CD4-positive, alpha-beta T cell treated with Interleukin-12 subunit alpha and Interleukin-12 subunit beta, for 1 hour (primary cell): ENCODE measurements around the gene FAM72C.
"Not testable (repeated sequence)": the region's sequence is repeated elsewhere in the genome, so short reads cannot be mapped to it uniquely, and the experiment has no call there.

Experiments
- DNase-seq: peaks from one replicate; pipeline ENCODE4 v3.0.0-alpha.2; 2020

The FAM72C gene

GRCh38 chr1:143984721-143985473, 13.1 kb upstream of the FAM72C start:
- DNase-seq = not testable (repeated sequence)

- not testable (repeated sequence) for DNase-seq
Measured at GRCh38 chr1:143974416-143974815, 2.6 kb upstream of the FAM72C start.

GRCh38 chr1:143973876-143974414, 2.2 kb upstream of the FAM72C start:
- DNase-seq = not testable (repeated sequence)

DNA sequence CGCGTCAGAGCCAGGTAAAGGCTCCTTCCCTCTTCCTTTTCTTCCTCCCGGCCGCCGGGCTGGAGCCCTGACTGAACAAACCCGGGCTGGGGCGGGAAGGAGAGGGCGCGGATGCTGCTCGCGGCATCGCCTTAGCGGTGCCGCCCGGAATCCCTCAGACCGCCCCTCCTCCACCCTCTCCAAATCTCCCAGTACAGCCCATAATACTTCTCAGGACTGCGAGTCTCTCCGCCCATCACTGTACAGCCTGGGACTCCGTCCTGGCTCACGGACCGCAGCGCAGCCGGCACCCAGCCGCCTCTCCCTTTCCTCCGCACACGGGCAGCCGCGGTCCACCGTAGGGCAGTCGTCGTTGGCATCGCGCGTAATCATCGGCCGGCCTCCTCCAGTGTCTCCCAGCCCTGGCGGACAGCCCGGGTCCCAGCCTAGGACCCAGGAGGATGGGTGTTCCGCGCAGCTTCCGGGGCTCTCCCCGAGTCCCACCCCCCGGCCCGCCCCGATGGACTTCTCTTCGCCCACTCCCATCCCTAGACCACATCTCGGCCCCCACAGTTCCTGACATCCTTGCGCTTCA, 1.1 kb upstream of the FAM72C start:
- DNase-seq = not testable (repeated sequence)

GRCh38 chr1:143965860-143966259, 5.9 kb downstream of the FAM72C start:
- not testable (repeated sequence) for DNase-seq

DNA sequence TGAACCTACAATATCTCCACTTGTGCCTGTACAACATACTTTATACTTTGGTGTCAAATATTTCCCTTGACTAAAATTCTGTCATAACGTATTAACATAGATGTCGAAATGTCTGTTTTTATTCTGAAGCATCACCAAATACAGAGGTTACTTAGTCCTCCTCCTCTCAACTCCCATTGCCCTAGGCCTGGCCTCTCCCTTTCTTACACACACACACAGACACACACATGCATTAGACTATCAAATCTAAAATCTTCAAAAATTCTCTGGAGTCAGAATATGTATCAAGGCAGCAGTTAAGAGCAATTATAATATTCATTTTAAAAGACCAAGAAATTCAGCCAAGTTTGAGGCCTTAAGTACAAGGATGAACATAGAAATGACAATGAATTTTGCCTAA, 7.5 kb downstream of the FAM72C start:
- DNase-seq = not testable (repeated sequence)

DNA sequence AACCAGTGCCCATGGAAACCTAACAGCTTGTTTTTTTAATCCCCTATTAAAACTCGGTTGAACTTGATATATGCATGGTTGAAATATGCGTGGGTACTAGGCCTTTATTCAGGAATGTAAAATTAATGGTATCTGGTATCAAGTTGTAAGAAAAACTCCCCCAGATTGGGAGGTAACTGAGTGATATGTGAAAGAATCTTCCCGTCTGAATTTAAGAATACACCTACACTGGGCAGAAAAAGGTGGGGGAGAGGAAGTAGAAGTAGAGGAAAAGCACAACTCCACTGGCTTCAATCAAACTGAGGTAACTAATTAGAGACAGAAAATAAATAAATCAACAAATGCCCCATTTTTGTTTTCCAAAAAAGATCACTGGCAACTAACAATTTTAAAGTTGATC, 15.9 kb downstream of the FAM72C start:
- DNase-seq = not testable (repeated sequence)

GRCh38 chr1:143952913-143953312, 18.9 kb downstream of the FAM72C start:
- DNase-seq = not testable (repeated sequence)

GRCh38 chr1:143951485-143952391, 20.0 kb downstream of the FAM72C start:
- not testable (repeated sequence) for DNase-seq

DNA sequence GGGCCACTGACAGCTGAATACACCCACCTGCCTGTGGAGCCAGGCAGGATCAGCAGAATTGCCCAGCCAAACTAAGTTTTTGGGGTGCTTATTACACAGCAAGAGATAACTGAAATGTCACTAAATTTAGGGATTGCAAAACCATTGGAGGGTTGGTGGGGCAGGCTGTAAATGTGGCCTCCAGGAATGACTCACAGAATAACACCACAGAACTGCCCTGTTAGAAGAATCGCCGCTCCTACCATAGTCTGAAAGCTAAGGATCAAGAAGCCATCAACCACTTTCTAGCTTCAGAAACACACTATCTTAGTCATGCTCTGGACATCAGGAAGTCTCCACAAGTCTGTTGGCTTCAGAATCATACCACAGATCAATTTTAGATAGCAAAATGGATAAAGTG, 24.0 kb downstream of the FAM72C start:
- DNase-seq = not testable (repeated sequence)

DNA sequence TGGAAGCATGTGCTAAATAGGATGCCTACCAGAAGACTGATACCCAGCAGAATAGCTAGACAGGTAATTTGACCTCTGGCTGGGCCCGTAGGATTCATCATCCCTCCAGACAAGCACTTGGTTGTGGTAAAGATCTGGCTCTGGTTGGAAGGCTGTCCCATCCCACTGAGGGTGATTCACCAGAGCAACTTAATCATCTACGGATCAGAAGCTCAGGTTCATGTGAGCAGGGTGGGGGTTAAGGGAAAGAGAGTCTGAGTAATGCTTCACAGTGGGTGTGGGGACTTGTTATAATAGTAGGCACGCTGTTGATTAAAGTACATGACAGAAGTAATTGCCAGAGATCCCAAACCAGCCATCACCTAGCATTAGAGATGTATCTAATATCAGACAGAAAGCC, 26.5 kb downstream of the FAM72C start:
- DNase-seq = not testable (repeated sequence)

GRCh38 chr1:143944576-143945240, 27.1 kb downstream of the FAM72C start:
- DNase-seq = not testable (repeated sequence)

DNA sequence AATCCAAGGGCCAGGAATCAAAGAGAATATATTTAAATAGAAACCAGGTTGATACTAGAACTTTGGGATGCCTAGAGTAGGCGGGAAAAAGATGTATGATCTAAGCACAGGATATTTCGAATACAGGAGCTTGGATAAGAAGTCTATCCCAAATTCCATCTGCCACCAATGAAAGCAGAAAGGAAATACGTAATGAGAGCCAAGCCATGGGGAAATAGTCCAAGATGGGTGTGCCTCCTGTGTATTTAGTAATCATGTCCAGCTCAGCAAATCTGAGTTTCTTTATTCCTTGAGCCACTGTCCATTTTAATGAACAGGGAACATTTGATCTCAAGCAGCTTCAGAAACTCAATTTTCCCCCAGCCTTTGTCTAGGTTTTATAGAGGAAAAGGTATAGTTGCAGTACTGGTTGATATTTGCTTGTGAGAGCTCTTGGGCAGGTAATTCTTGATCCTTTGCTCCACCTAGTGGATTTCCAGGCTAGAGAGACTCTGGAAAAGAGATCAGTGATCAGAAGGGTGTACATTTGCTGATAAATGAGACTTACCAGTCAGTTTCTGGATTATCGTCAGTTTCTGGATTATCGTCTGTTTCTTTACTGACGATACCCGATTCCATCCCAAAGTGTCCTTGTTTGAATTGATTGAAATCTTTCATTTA, 28.3 kb downstream of the FAM72C start:
- DNase-seq = not testable (repeated sequence)

GRCh38 chr1:143942238-143942860, 29.4 kb downstream of the FAM72C start:
- not testable (repeated sequence) for DNase-seq

DNA sequence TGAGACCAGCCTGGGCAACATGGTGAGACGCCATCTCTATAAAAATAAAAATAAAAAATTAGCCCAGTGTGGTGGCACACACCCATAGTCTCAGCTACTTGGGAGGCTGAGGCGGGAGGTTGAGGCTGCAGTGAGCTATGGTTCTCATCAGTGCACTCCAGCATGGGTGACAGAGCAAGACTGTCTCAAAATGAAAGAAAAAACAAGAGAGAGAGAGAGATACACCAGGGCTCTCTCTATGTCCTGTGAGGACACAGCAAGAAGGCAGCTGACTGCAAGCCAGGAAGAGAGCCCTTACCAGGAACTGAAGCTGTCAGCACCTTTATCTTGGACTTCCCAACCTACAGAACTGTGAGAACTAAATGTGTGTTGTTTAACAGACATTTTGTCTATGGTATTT, 32.1 kb downstream of the FAM72C start:
- DNase-seq = not testable (repeated sequence)

GRCh38 chr1:143938922-143939321, 32.9 kb downstream of the FAM72C start:
- DNase-seq = not testable (repeated sequence)

GRCh38 chr1:143936457-143937115, 35.2 kb downstream of the FAM72C start:
- peak; percentile 49 for DNase-seq

DNA sequence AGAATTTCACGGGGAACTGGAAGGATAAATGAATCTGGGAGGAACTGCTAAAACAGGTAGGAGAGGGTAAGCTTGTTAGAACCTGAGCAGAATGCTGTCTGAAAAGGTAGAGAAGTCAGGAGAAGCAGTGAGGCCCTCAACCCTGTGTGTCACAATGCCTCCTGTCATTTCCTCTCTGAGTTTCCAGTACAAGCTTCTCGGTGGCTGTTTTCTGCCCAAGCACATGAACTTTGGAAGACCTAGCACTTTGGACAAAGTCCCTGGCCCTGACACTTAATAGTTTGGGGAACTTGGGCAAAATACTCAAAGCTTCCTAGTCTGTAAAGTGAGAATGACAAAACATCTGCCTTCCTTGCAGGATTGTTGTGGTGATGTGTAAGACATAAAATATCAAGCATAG, 52.7 kb downstream of the FAM72C start:
- DNase-seq = not testable (repeated sequence)

GRCh38 chr1:143918552-143918951, 53.2 kb downstream of the FAM72C start:
- not testable (repeated sequence) for DNase-seq

GRCh38 chr1:143913705-143914104, 58.1 kb downstream of the FAM72C start:
- not testable (repeated sequence) for DNase-seq
